DND-41 (cell line): Measurements from ENCODE around the gene EPHX1.

Experiments
- ATAC-seq: fragments of 200-7000 bp; cut with Tn5 transposase; 3 replicates; pipeline ENCODE4 v1.9.1; 2021; ENCODE audit warnings: low read depth; ENCODE audit not compliant: insufficient read depth
- DNase-seq: peaks from one replicate; pipeline ENCODE4 v3.0.0-alpha.2; 2020
- H2AFZ ChIP-seq: 2 replicates; pipeline ENCODE4 v1.6.0; 2012; ENCODE audit warnings: low read depth, low read length
- H3K27ac ChIP-seq: 2 replicates; pipeline ENCODE4 v1.5.1; 2012; ENCODE audit warnings: low read length, inconsistent platforms
- H3K27me3 ChIP-seq: fragments of 200-600 bp; sonication (generic); 2 replicates; pipeline ENCODE4 v1.6.0; 2012; ENCODE audit warnings: low read length, mild to moderate bottlenecking, inconsistent platforms; ENCODE audit not compliant: insufficient read depth, poor library complexity
- H3K36me3 ChIP-seq: 2 replicates; pipeline ENCODE4 v1.5.1; 2012; ENCODE audit warnings: low read length, inconsistent platforms; ENCODE audit not compliant: insufficient read depth
- H3K4me1 ChIP-seq: 2 replicates; pipeline ENCODE4 v1.5.1; 2012; ENCODE audit warnings: mild to moderate bottlenecking, low read length; ENCODE audit not compliant: insufficient read depth
- H3K4me2 ChIP-seq: 2 replicates; pipeline ENCODE4 v1.6.0; 2012; ENCODE audit warnings: mild to moderate bottlenecking, moderate library complexity, low read length, inconsistent platforms; ENCODE audit not compliant: insufficient read depth
- H3K4me3 ChIP-seq, 2 experiments: fragments of 200-600 bp in 1 of 2; shearing (Covaris generic) in 1 of 2; 2 replicates each; pipeline ENCODE4 v1.5.1; 2012 to 2016; ENCODE audit warnings: inconsistent platforms in 2 of 2, low read length in 2 of 2, mild to moderate bottlenecking in 2 of 2, low read depth in 1 of 2, moderate library complexity in 1 of 2
- H3K79me2 ChIP-seq: 2 replicates; pipeline ENCODE4 v1.6.0; 2012; ENCODE audit warnings: low read length, inconsistent platforms; ENCODE audit not compliant: insufficient read depth
- H3K9ac ChIP-seq: 2 replicates; pipeline ENCODE4 v1.6.0; 2012; ENCODE audit warnings: low read depth, mild to moderate bottlenecking, inconsistent platforms, low read length, moderate library complexity
- H3K9me3 ChIP-seq: 2 replicates; pipeline ENCODE4 v1.5.1; 2012; ENCODE audit warnings: low read length, moderate library complexity, mild to moderate bottlenecking, inconsistent platforms; ENCODE audit not compliant: insufficient read depth, severe bottlenecking
- H4K20me1 ChIP-seq: 2 replicates; pipeline ENCODE4 v1.6.0; 2012; ENCODE audit warnings: low read length; ENCODE audit not compliant: insufficient read depth
- EZH2 ChIP-seq: IDR thresholded peaks from 3 replicates; pipeline ENCODE4 v1.6.1; 2012; ENCODE audit warnings: borderline replicate concordance, low read depth, mild to moderate bottlenecking, moderate library complexity, low read length, inconsistent platforms; ENCODE audit not compliant: severe bottlenecking
- TF ChIP-seq, protein P1 (sequence below): IDR thresholded peaks from 2 replicates; pipeline ENCODE4 v1.5.1; 2012; ENCODE audit warnings: borderline replicate concordance, low read length, moderate library complexity, mild to moderate bottlenecking; ENCODE audit not compliant: poor library complexity, severe bottlenecking; ENCODE audit errors: extremely low read depth

The EPHX1 gene

DNA sequence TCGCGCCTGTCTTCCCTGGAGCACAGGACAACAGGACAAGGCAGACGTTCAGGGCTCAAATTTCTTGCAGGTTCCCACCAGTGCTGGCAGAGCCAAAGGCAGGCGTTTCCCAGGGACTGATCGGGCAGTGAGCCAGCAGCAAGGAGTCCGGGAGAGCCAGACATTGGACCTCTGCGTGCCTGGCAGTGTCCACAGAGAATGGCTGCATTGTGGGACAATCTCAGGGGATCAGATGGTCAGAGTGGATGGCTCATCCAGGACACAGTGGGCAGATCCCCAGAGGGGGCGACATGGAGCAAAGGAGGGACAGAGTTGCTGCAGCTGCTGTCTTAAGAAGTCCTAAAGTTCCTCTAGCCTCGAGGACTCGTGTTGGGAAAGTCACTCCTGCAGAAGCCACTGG lies 67.7 kb downstream of the EPHX1 start:
- TF ChIP-seq, protein P1, sequence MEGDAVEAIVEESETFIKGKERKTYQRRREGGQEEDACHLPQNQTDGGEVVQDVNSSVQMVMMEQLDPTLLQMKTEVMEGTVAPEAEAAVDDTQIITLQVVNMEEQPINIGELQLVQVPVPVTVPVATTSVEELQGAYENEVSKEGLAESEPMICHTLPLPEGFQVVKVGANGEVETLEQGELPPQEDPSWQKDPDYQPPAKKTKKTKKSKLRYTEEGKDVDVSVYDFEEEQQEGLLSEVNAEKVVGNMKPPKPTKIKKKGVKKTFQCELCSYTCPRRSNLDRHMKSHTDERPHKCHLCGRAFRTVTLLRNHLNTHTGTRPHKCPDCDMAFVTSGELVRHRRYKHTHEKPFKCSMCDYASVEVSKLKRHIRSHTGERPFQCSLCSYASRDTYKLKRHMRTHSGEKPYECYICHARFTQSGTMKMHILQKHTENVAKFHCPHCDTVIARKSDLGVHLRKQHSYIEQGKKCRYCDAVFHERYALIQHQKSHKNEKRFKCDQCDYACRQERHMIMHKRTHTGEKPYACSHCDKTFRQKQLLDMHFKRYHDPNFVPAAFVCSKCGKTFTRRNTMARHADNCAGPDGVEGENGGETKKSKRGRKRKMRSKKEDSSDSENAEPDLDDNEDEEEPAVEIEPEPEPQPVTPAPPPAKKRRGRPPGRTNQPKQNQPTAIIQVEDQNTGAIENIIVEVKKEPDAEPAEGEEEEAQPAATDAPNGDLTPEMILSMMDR = peak; percentile 65
- TF ChIP-seq EZH2 = no peak
- Histone ChIP-seq H3K9me3 (no peaks in the 10 kb centered on the region), H3K4me2 (no peak overlapping the region), H3K79me2 (no peaks in the 10 kb centered on the region), H4K20me1 (peaks cover 3% of the 10 kb centered on the region; the same call in 1 of the 2 replicates), H3K27me3 (peaks cover 2% of the 10 kb centered on the region), H2AFZ (no peak overlapping the region), H3K4me3 (no peak overlapping the region), H3K27ac (no peak overlapping the region), H3K4me1 (peaks cover 37% of the 10 kb centered on the region), H3K36me3 (peaks cover 6% of the 10 kb centered on the region; the same call in 1 of the 2 replicates), H3K9ac (no peak overlapping the region)
- ATAC-seq (no peak), DNase-seq (peak; percentile 38)

- H3K9ac ChIP-seq = no peak overlapping the region
- DNase-seq = no peak
- H2AFZ ChIP-seq = no peak overlapping the region
- H3K27me3 ChIP-seq = peaks cover 9% of the 10 kb centered on the region
- peaks cover 6% of the 10 kb centered on the region; the same call in 1 of the 2 replicates for H3K36me3 ChIP-seq
- no peak overlapping the region for H3K4me2 ChIP-seq
- peaks cover 3% of the 10 kb centered on the region; the same call in 1 of the 2 replicates for H4K20me1 ChIP-seq
- no peaks in the 10 kb centered on the region for H3K9me3 ChIP-seq
- H3K79me2 ChIP-seq = no peaks in the 10 kb centered on the region
- H3K27ac ChIP-seq = no peak overlapping the region
- ATAC-seq = no peak
- peaks cover 44% of the 10 kb centered on the region for H3K4me1 ChIP-seq
- TF ChIP-seq, protein P1 = no peak
- no peak for TF ChIP-seq EZH2
- H3K4me3 ChIP-seq = no peak overlapping the region
These were observed 68.4 kb downstream of the EPHX1 start for GRCh38 chr1:225878282-225878681.

- no peak overlapping the region for H2AFZ ChIP-seq
- peak overlapping the region; percentile 79 for H3K27ac ChIP-seq
- peaks cover 3% of the 10 kb centered on the region; the same call in 1 of the 2 replicates for H4K20me1 ChIP-seq
- no peak for TF ChIP-seq EZH2
- TF ChIP-seq, protein P1 = no peak
- peak overlapping the region in 1 of 2 experiments; percentile 42; a peak in 2 of 4 replicates for H3K4me3 ChIP-seq
- peaks cover 3% of the 10 kb centered on the region; the same call in 1 of the 2 replicates for H3K36me3 ChIP-seq
- peak overlapping the region; percentile 88 for H3K4me2 ChIP-seq
- DNase-seq = peak; percentile 76
- peak; percentile 80 for ATAC-seq
- H3K27me3 ChIP-seq = peaks cover 9% of the 10 kb centered on the region
- no peaks in the 10 kb centered on the region for H3K79me2 ChIP-seq
- peak overlapping the region; percentile 33; the same call in 1 of the 2 replicates for H3K9ac ChIP-seq
- H3K4me1 ChIP-seq = peaks cover 44% of the 10 kb centered on the region
- H3K9me3 ChIP-seq = no peaks in the 10 kb centered on the region
These were observed 69.7 kb downstream of the EPHX1 start for GRCh38 chr1:225879521-225880221.
